Keratinocyte (primary cell): ENCODE data around the gene XPC. TPM values are rescaled to one million over a fixed set of nuclear protein-coding genes. Genes with fewer than 3 reads are reported as not detected.
A peak's percentile ranks its signal among the peaks of the same experiment; 100 is the strongest.

Experiments used
- DNase-seq: peaks from one replicate; pipeline ENCODE4 v3.0.0-alpha.2; 2011; ENCODE audit warnings: low read depth, missing footprints, low spot score
- FAIRE-seq: peaks from 2 replicates; lab custom pipeline; 2011; peaks lifted over from hg19 to GRCh38; lab: Jason Lieb, UNC
- H2AFZ ChIP-seq: 2 replicates; pipeline ENCODE4 v1.6.0; 2012; ENCODE audit warnings: low read length, control low read depth, inconsistent platforms; ENCODE audit not compliant: control insufficient read depth
- H3K27ac ChIP-seq: 2 replicates; pipeline ENCODE4 v1.5.1; 2011; ENCODE audit warnings: low read length; ENCODE audit not compliant: control insufficient read depth, insufficient read depth
- H3K27me3 ChIP-seq: 3 replicates; pipeline ENCODE4 v1.6.0; 2011; ENCODE audit warnings: low read length; ENCODE audit not compliant: control insufficient read depth, insufficient read depth; ENCODE audit errors: extremely low read depth
- H3K36me3 ChIP-seq, 2 experiments: 2 replicates in 1 of 2; 3 replicates in 1 of 2; pipeline ENCODE4 v1.5.1; 2011; ENCODE audit warnings: low read length in 2 of 2, mild to moderate bottlenecking in 1 of 2; ENCODE audit not compliant: control insufficient read depth in 2 of 2, insufficient read depth in 2 of 2; ENCODE audit errors: extremely low read depth in 1 of 2
- H3K4me1 ChIP-seq: 3 replicates; pipeline ENCODE4 v1.5.1; 2011; ENCODE audit warnings: low read length; ENCODE audit not compliant: control insufficient read depth, insufficient read depth; ENCODE audit errors: extremely low read depth
- H3K4me2 ChIP-seq: 3 replicates; pipeline ENCODE4 v1.6.0; 2011; ENCODE audit warnings: low read depth, low read length; ENCODE audit not compliant: control insufficient read depth, insufficient read depth; ENCODE audit errors: extremely low read depth
- H3K4me3 ChIP-seq, 3 experiments: fragments of 200-600 bp in 1 of 3; sonication (generic) in 1 of 3; 2 replicates in 2 of 3; 3 replicates in 1 of 3; pipeline ENCODE4 v1.5.1; 2011 to 2016; ENCODE audit warnings: low read length in 3 of 3, mild to moderate bottlenecking in 3 of 3, control low read depth in 2 of 3, inconsistent platforms in 1 of 3, low read depth in 1 of 3, mixed read lengths in 1 of 3, mixed run types in 1 of 3, moderate library complexity in 1 of 3; ENCODE audit not compliant: control insufficient read depth in 2 of 3, insufficient read depth in 2 of 3; ENCODE audit errors: extremely low read depth in 1 of 3
- H3K79me2 ChIP-seq: 2 replicates; pipeline ENCODE4 v1.6.0; 2012; ENCODE audit warnings: low read length; ENCODE audit not compliant: control insufficient read depth, insufficient read depth
- H3K9ac ChIP-seq: 3 replicates; pipeline ENCODE4 v1.6.0; 2011; ENCODE audit warnings: low read length; ENCODE audit not compliant: control insufficient read depth, insufficient read depth; ENCODE audit errors: extremely low read depth
- H3K9me1 ChIP-seq: 3 replicates; pipeline ENCODE4 v1.6.0; 2011; ENCODE audit warnings: low read length; ENCODE audit not compliant: control insufficient read depth, insufficient read depth; ENCODE audit errors: extremely low read depth
- H3K9me3 ChIP-seq: 2 replicates; pipeline ENCODE4 v1.5.1; 2012; ENCODE audit warnings: low read depth, low read length; ENCODE audit not compliant: control insufficient read depth
- H4K20me1 ChIP-seq: 3 replicates; pipeline ENCODE4 v1.6.0; 2011; ENCODE audit warnings: low read length; ENCODE audit not compliant: control insufficient read depth, insufficient read depth; ENCODE audit errors: extremely low read depth
- CTCF ChIP-seq, 3 experiments: IDR thresholded peaks in 1 of 3; conservative IDR thresholded peaks in 1 of 3; optimal IDR thresholded peaks in 1 of 3; 2 replicates in 2 of 3; 3 replicates in 1 of 3; pipeline versions ENCODE3 to v1.5.1; 2011; ENCODE audit warnings: low read length in 3 of 3, mild to moderate bottlenecking in 3 of 3, moderate library complexity in 2 of 3, control low read depth in 1 of 3, inconsistent platforms in 1 of 3; ENCODE audit not compliant: insufficient read depth in 2 of 3; ENCODE audit errors: extremely low read depth in 1 of 3
- EZH2 ChIP-seq: IDR thresholded peaks from one replicate; pipeline ENCODE4 v1.6.1; 2012; ENCODE audit warnings: inconsistent platforms, mild to moderate bottlenecking, low read length, moderate library complexity
- dilution Hi-C: fragments of 300-500 bp; cut with MboI; formaldehyde crosslinking; loops from one replicate; pipeline ENCODE4 v1.7.0; 2020; ENCODE audit warnings: low sequenced_read_pairs; ENCODE audit not compliant: extremely low pct_ligation_motif_present
- polyA plus RNA-seq, 5 experiments: library from polyadenylated mRNA; depleted of rRNA in 3 of 5; stranded (reverse) in 3 of 5; stranded (forward) in 1 of 5; unstranded in 1 of 5; fragments of >200 nt; gene quantifications; 1 replicate in 1 of 5; 2 replicates in 3 of 5; 3 replicates in 1 of 5; pipeline versions ENCODE4 v1.2.1 to v1.2.3, GENCODE V29; 2011 to 2012; ENCODE audit warnings: missing spikeins in 2 of 5, low read depth in 1 of 5, low replicate concordance in 1 of 5

Gene XPC
- polyA plus RNA-seq, 1 donor (not counting 4 experiments of a cell fraction or from before 2014, with no cell fraction given), result 24.9 TPM

- dilution Hi-C loops, result no loop called here
- TF ChIP-seq EZH2 (no peak), CTCF (optimal IDR thresholded peaks at IDR 0.05 in 1 of 3, IDR thresholded peaks at IDR 0.05 in 1 of 3, conservative IDR thresholded peaks at IDR 0.05 in 1 of 3; ENCODE audit: extremely low read depth in 1 of 3, insufficient read depth in 2 of 3, low read length in 3 of 3) (peak; percentile 77 to 92 (median 91))
- FAIRE-seq, result peak; percentile 49
Observed at GRCh38 chr3:14203521-14204079, 25.2 kb upstream of the XPC start.

GRCh38 chr3:14202874-14203520, 24.6 kb upstream of the XPC start:
- Histone ChIP-seq H3K27me3 (no peaks in the 10 kb centered on the region), H3K4me2 (no peak overlapping the region), H3K4me3 (no peak overlapping the region), H3K9me1 (no peaks in the 10 kb centered on the region), H3K27ac (no peak overlapping the region), H3K9me3 (no peaks in the 10 kb centered on the region), H3K36me3 (no peaks in the 10 kb centered on the region), H3K9ac (no peak overlapping the region), H3K79me2 (no peaks in the 10 kb centered on the region), H3K4me1 (peaks cover 46% of the 10 kb centered on the region), H4K20me1 (no peaks in the 10 kb centered on the region), H2AFZ (no peak overlapping the region)
- dilution Hi-C loops, result no loop called here
- no peak for FAIRE-seq
- TF ChIP-seq EZH2 (no peak), CTCF (optimal IDR thresholded peaks at IDR 0.05 in 1 of 3, IDR thresholded peaks at IDR 0.05 in 1 of 3, conservative IDR thresholded peaks at IDR 0.05 in 1 of 3; ENCODE audit: extremely low read depth in 1 of 3, insufficient read depth in 2 of 3, low read length in 3 of 3) (no peak)
- no peak for DNase-seq

More at GRCh38 chr3:14203521-14204079, 25.2 kb upstream of the XPC start:
- Histone ChIP-seq H3K9me3 (no peaks in the 10 kb centered on the region), H3K4me1 (peaks cover 42% of the 10 kb centered on the region), H3K4me2 (no peak overlapping the region), H3K27me3 (no peaks in the 10 kb centered on the region), H4K20me1 (no peaks in the 10 kb centered on the region), H3K27ac (no peak overlapping the region), H3K4me3 (no peak overlapping the region), H3K9me1 (no peaks in the 10 kb centered on the region), H3K79me2 (no peaks in the 10 kb centered on the region), H3K9ac (no peak overlapping the region), H3K36me3 (no peaks in the 10 kb centered on the region), H2AFZ (no peak overlapping the region)
- DNase-seq, result no peak
